Endothelial cell of umbilical vein (primary cell): ENCODE measurements around the gene MCU. TPM values are rescaled to one million over a fixed set of nuclear protein-coding genes. Genes with fewer than 3 reads are reported as not detected.

Experiments used
- BruUV-seq: library from RNA; stranded (reverse); fragments of 400-500 nt; replicated peaks from 2 replicates; lab custom pipeline; 2021; lab: Mats Ljungman, UMichigan
- CTCF ChIA-PET: fragments of 300-600, 350-600 bp; sonication (Branson Sonifier 250); formaldehyde crosslinking; loops from one replicate; lab custom pipeline; 2021; ENCODE audit warnings: antibody characterized with exemption, inconsistent platforms; lab: Charles Lee
- POLR2A ChIA-PET: fragments of 300-600, 350-600 bp; sonication (Branson Sonifier 250); formaldehyde crosslinking; loops from one replicate; lab custom pipeline; 2021; ENCODE audit warnings: antibody characterized with exemption, inconsistent platforms; lab: Charles Lee
- DNase-seq: peaks from one replicate; pipeline ENCODE4 v3.0.0-alpha.2; 2011; ENCODE audit warnings: low read depth, low spot score
- FAIRE-seq: peaks from 2 replicates; lab custom pipeline; 2011; peaks lifted over from hg19 to GRCh38; lab: Jason Lieb, UNC
- H2AFZ ChIP-seq: 2 replicates; pipeline ENCODE4 v1.6.0; 2012; ENCODE audit warnings: low read depth, low read length, control low read depth, inconsistent platforms
- H3K27ac ChIP-seq: 2 replicates; pipeline ENCODE4 v1.5.1; 2011; ENCODE audit warnings: low read depth, mild to moderate bottlenecking, control low read depth, low read length, moderate library complexity; ENCODE audit not compliant: insufficient read depth
- H3K27me3 ChIP-seq, 2 experiments: 2 replicates each; pipeline versions ENCODE4 v1.6.0 to v1.6.1; 2011; ENCODE audit warnings: low read length in 2 of 2, mixed read lengths in 1 of 2; ENCODE audit not compliant: control insufficient read depth in 2 of 2, insufficient read depth in 2 of 2
- H3K36me3 ChIP-seq, 2 experiments: 2 replicates in 1 of 2; 3 replicates in 1 of 2; pipeline ENCODE4 v1.5.1; 2011; ENCODE audit warnings: low read length in 2 of 2, mild to moderate bottlenecking in 1 of 2, moderate library complexity in 1 of 2; ENCODE audit not compliant: control insufficient read depth in 2 of 2, insufficient read depth in 2 of 2; ENCODE audit errors: extremely low read depth in 1 of 2
- H3K4me1 ChIP-seq: 3 replicates; pipeline ENCODE4 v1.5.1; 2011; ENCODE audit warnings: mild to moderate bottlenecking, low read length; ENCODE audit not compliant: control insufficient read depth, insufficient read depth; ENCODE audit errors: extremely low read depth
- H3K4me2 ChIP-seq: 2 replicates; pipeline ENCODE4 v1.6.1; 2011; ENCODE audit warnings: low read length, control low read depth, mixed read lengths; ENCODE audit not compliant: insufficient read depth
- H3K4me3 ChIP-seq, 3 experiments: fragments of 200-600 bp in 1 of 3; sonication (generic), shearing (Covaris generic) in 1 of 3; replicated peaks in 1 of 3; 2 replicates each; pipeline ENCODE4 v1.5.1; 2011 to 2016; ENCODE audit warnings: control low read depth in 3 of 3, low read length in 3 of 3, mild to moderate bottlenecking in 2 of 3, inconsistent platforms in 1 of 3, low read depth in 1 of 3, moderate library complexity in 1 of 3; ENCODE audit not compliant: insufficient read depth in 1 of 3
- H3K79me2 ChIP-seq: 2 replicates; pipeline ENCODE4 v1.6.0; 2012; ENCODE audit warnings: low read length, inconsistent platforms; ENCODE audit not compliant: control insufficient read depth, insufficient read depth
- H3K9ac ChIP-seq: replicated peaks from 2 replicates; pipeline ENCODE3; 2011; ENCODE audit warnings: low read length, control low read depth; ENCODE audit not compliant: insufficient read depth; ENCODE audit errors: extremely low read depth
- H3K9me1 ChIP-seq: replicated peaks from 3 replicates; pipeline ENCODE4 v1.6.0; 2011; ENCODE audit warnings: mild to moderate bottlenecking, low read length; ENCODE audit not compliant: control insufficient read depth, insufficient read depth; ENCODE audit errors: extremely low read depth
- H3K9me3 ChIP-seq: replicated peaks from 2 replicates; pipeline ENCODE4 v1.5.1; 2012; ENCODE audit warnings: low read length, inconsistent platforms; ENCODE audit not compliant: control insufficient read depth, insufficient read depth
- H4K20me1 ChIP-seq: replicated peaks from 2 replicates; pipeline ENCODE3; 2011; ENCODE audit warnings: mild to moderate bottlenecking, low read length; ENCODE audit not compliant: control insufficient read depth, insufficient read depth; ENCODE audit errors: extremely low read depth
- CTCF ChIP-seq, 2 donors: IDR thresholded peaks; 1 replicate in 1 of 2; 2 replicates in 1 of 2; pipeline ENCODE4 v1.5.1; 2011; ENCODE audit warnings: low read length in 2 of 2, mild to moderate bottlenecking in 2 of 2, moderate library complexity in 2 of 2, control low read depth in 1 of 2, inconsistent platforms in 1 of 2, low read depth in 1 of 2; ENCODE audit not compliant: insufficient read depth in 1 of 2; ENCODE audit errors: extremely low read depth in 1 of 2
- EZH2 ChIP-seq: IDR thresholded peaks from 2 replicates; pipeline ENCODE4 v1.6.1; 2012; ENCODE audit warnings: borderline replicate concordance, low read depth, mild to moderate bottlenecking, moderate library complexity, low read length, inconsistent platforms; ENCODE audit not compliant: severe bottlenecking
- FOS ChIP-seq: IDR thresholded peaks from 2 replicates; pipeline ENCODE4 v1.6.1; 2011; ENCODE audit warnings: mild to moderate bottlenecking, low read length, moderate library complexity, borderline replicate concordance; ENCODE audit not compliant: insufficient read depth
- GATA2 ChIP-seq: IDR thresholded peaks from 2 replicates; pipeline ENCODE4 v1.7.0; 2011; ENCODE audit warnings: low read depth, mild to moderate bottlenecking, moderate library complexity, mixed read lengths, low read length; ENCODE audit not compliant: insufficient read length, insufficient read depth
- JUN ChIP-seq: IDR thresholded peaks from 2 replicates; pipeline ENCODE4 v1.6.1; 2011; ENCODE audit warnings: borderline replicate concordance, low read depth; ENCODE audit not compliant: insufficient read length, insufficient read depth
- MAX ChIP-seq: IDR thresholded peaks from 2 replicates; pipeline ENCODE4 v1.6.1; 2011; ENCODE audit not compliant: insufficient read depth, insufficient read length
- MYC ChIP-seq: IDR thresholded peaks from one replicate; pipeline ENCODE4 v1.6.1; 2011; ENCODE audit warnings: mild to moderate bottlenecking, low read depth, low read length
- POLR2A ChIP-seq: IDR thresholded peaks from 2 replicates; pipeline ENCODE4 v1.6.1; 2012; ENCODE audit warnings: low read depth, mild to moderate bottlenecking, control low read depth, low read length
- POLR2AphosphoS5 ChIP-seq: IDR thresholded peaks from 2 replicates; pipeline ENCODE4 v1.6.1; 2012; ENCODE audit warnings: low read depth, mild to moderate bottlenecking, control low read depth, low read length, moderate library complexity; ENCODE audit not compliant: insufficient read depth
- dilution Hi-C: fragments of 300-500 bp; cut with MboI; formaldehyde crosslinking; loops from one replicate; pipeline ENCODE4 v1.15.0; 2019; ENCODE audit warnings: low sequenced_read_pairs; ENCODE audit not compliant: extremely low pct_ligation_motif_present
- intact Hi-C: fragments of 100-400 bp; cut with micrococcal nuclease; formaldehyde crosslinking; loops from one replicate; pipeline ENCODE4 v1.10.0; 2022
- polyA plus RNA-seq, 4 experiments: library from polyadenylated mRNA; depleted of rRNA in 3 of 4; stranded (reverse) in 3 of 4; unstranded in 1 of 4; fragments of >200 nt; gene quantifications; 2 replicates each; pipeline versions ENCODE4 v1.2.1 to v1.2.3, GENCODE V29; 2011 to 2012; ENCODE audit warnings: missing spikeins in 1 of 4
- total RNA-seq: library from RNA; stranded (reverse); gene quantifications from 2 replicates; pipeline ENCODE4 v1.2.3, GENCODE V29; 2021

Gene MCU
- total and polyA plus RNA-seq, 2 donors (not counting 3 experiments of a cell fraction or from before 2014, with no cell fraction given) = 25.2 to 37.2 TPM

DNA sequence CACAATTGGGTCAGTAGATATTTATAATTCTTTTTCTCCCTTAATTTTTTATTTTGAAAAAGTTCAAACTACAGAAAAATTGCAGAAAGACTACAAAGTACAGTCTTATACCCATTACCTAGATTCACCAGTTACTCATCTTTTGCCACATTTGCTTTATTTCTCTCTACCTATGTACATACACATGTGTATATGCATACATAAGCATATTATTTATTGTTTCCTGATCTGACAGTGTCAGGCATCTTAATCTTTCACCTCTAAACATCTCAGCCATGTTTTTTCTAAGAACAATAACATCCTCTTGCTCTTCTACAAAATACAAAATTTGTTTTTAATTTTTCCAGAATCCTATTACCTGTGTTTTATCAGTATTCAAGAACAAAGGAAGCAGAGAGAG, 133.2 kb downstream of the MCU start:
- no peaks in the 10 kb centered on the region for H3K9me3 ChIP-seq
- TF ChIP-seq POLR2AphosphoS5 (no peak), EZH2 (no peak), JUN (no peak), FOS (no peak), MAX (no peak), MYC (no peak), GATA2 (no peak), CTCF (IDR thresholded peaks at IDR 0.05; ENCODE audit: extremely low read depth in 1 of 2, insufficient read depth in 1 of 2, low read depth in 1 of 2, low read length in 2 of 2) (no peak), POLR2A (no peak)
- POLR2A ChIA-PET = no interaction called here
- no peaks in the 10 kb centered on the region for H3K27me3 ChIP-seq
- CTCF ChIA-PET = interaction anchor here (1.2 kb wide), 1 partner anchor 12 kb away, joined by 5 read pairs; no protein-coding TSS in a partner anchor
- no peaks in the 10 kb centered on the region for H4K20me1 ChIP-seq
- DNase-seq = no peak
- H3K9ac ChIP-seq = no peak overlapping the region
- no peak overlapping the region for H3K27ac ChIP-seq
- no peaks in the 10 kb centered on the region for H3K9me1 ChIP-seq
- H3K4me3 ChIP-seq = no peak overlapping the region
- H3K4me1 ChIP-seq = no peaks in the 10 kb centered on the region
- no peak overlapping the region for H2AFZ ChIP-seq
- H3K36me3 ChIP-seq = no peaks in the 10 kb centered on the region
- H3K4me2 ChIP-seq = no peak overlapping the region
- FAIRE-seq = no peak
- dilution Hi-C loops = no loop called here
- H3K79me2 ChIP-seq = no peaks in the 10 kb centered on the region
- intact Hi-C loops = no loop called here
- BruUV-seq = no TSS peak
